Activated CD8-positive, alpha-beta memory T cell treated with anti-CD3 and anti-CD28 coated beads for 24 hours (primary cell): ENCODE measurements around the gene TRMT61A.

ENCODE experiments used
- DNase-seq: peaks from one replicate; pipeline ENCODE4 v3.0.0-alpha.2; 2020

The TRMT61A gene

DNA sequence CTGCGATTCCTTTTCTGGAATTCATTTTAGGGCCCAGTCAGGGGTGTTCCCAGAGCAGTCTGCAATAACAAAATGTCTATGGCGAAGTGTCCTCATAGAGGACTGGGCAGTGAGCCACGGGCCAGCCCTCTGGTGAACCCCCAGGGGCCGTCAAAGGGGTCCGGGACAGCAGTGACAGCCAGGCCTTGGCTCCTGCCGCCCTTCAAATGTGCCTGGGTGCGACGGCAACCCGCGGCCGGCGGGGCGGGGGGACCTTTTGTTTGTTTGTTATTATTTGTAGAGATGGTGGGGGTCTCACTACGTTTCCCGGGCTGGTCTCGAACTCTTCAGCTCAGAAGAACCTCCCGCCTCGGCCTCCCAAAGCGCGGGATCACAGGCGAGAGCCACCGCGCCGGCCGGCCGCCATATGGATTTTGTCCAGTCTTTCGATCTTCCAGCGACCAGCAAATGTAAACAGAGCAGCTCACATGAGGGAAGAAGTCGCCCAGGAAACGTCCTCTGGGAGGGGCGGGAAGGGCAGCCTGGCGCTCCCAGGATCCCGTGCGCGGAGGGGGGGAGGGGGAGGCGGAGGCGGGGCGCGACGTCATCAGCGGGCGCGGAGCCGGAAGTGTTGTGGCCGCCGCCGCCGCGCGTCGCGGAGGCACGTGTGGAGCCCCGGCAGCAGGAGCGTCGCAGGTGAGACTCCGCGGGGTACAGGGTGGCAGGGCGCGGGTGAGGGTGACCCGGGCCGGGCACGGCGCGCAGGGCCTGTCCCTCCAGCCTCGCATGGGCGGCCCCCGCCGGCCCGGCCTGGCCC is at the start of gene TRMT61A:
TRMT61A (plus strand) TSS at position 610 of the 796 bp plus-strand sequence. CDS start 783 bp downstream, outside the sequence.
- DNase-seq: peak; percentile 90

DNA sequence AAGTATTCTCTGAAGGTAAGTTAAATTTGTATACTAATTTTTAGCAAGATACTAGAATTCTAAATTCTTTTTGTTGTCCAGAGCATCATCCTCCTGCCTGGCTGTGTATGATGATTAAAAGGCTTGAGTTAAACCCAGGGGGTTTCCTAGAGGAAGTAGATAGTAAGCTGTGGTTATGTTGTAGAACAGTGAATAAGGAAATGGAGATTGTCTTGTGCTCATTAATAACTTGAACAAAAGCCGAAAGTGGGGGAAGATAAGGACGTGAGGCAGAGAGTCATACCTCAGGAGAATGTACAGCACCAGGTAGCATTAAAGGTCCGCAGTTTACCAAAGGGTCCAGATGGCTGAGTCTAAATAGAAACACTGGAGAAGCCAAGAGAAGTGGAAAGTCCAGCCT is 48.4 kb upstream of the TRMT61A start:
- DNase-seq: no peak

DNA sequence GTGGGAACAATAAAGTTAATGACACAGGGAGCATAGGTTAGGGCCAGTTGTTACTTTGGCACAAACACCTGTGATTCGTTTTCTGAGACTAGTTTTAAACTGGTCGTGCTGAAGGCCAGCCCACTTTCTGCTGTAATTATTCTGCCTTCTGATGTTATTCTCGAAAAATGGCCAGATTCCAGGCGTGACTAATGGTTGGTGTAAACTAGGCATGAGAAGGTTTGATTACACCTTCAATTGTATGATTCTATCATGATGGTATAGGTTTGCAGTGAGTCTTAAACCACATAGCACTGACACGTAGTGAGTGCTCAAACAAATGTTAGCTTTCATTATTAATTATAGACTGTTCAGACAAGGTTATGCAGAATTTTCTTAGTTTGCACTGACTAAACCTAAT is 45.4 kb upstream of the TRMT61A start:
- peak; percentile 13 for DNase-seq

- no peak for DNase-seq
Measured at GRCh38 chr14:103485504-103485903, 43.5 kb upstream of the TRMT61A start.

DNA sequence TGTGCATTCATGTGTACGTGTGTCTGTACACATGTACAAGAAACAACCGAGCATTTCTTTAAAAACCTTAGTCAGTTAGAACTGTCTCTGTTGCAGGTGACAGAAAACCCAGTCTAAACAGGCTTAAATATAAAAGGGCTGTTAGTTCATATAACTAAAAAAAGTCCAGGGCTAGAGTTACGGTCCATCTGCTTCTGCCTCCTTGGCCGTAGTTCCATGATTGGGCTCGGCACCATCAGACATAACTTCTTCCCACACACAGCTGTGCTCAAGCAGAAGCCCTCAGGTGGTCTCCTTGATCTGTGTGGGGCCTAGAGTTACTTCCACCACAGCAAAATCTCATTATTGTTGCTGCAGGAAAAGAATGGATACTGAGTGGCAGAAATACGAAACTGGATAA is 40.9 kb upstream of the TRMT61A start:
- no peak for DNase-seq

- no peak for DNase-seq
Measured at GRCh38 chr14:103488960-103489359, 40.0 kb upstream of the TRMT61A start.

DNA sequence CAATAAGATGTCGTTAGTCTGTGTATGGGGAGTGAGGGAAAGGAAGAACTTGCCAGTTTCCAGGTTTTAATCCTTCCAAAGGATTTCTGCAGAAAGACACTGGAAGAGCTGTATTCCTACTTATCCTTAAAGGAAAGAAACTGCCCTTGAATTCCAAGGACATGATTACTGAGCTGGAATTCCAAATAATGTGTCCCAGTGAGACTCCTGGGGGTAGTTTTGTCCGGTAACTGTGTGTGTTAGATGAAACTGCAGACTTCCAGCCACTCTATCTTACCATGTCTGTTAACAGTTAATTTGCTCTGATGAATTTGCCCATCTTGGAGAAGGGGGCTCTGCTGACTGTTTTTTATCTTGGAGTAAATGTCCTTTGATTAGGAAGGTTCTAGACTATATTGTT is 39.4 kb upstream of the TRMT61A start:
- DNase-seq: no peak

GRCh38 chr14:103491691-103492090 is 37.3 kb upstream of the TRMT61A start:
- no peak for DNase-seq

DNA sequence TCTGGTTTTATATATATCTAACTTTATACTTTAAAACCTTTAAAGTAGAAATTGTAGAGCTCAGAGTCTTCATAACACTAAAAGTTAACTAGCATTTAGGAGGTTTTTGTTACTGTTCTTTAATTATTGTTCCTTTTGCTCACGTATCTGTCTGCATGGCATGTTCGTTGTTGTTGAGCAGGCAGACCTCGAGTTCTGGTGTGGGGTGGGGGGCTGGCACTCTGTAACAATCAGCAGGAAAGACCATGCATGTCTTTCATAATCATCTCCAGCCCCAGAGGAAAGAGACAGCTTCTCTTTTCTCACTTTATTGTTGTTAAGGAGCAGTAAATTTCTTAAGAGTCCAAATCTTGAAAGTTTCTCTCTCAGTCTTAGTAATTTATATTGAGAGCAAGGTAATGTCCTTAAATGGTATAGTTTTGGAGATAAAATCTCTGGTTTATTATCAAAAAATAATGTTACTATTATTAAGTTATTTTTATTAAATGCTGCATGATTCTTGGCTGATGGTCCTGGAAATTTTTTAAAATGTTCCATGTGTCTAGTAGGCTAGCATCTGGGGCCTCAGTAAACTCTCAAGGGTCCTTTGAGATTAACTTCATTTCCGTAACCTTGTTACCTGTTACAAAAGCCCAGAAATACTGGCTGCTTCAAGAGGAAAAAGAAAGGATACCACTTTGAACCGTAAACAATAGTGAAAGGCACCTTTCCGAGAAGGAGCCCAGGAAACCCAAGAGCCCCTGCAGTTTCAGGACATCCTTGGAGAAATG is 36.7 kb upstream of the TRMT61A start:
- DNase-seq: no peak

GRCh38 chr14:103495854-103496253 is 33.1 kb upstream of the TRMT61A start:
- no peak for DNase-seq

DNA sequence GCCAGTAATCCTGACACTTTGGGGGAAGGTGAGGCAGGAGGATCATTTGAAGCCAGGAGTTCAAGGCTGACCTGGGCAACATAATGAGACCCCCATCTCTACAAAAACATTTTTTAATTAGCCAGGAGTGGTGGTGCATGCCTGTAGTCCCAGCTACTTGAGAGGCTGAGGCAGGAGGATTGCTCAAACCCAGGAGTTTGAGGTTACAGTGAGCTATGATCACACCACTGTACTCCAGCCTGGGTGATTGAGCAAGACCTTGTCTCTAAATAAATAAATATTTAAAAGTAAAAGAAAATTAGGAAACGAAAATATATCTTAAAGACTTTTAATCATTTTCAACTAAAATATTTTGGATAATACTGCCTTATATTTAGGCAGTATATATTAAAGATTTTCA is 32.2 kb upstream of the TRMT61A start:
- no peak for DNase-seq

GRCh38 chr14:103499709-103500108 is 29.3 kb upstream of the TRMT61A start:
- DNase-seq: no peak

- peak; percentile 87 for DNase-seq
Measured at GRCh38 chr14:103500148-103500990, 28.6 kb upstream of the TRMT61A start.

GRCh38 chr14:103501041-103501870 is 27.7 kb upstream of the TRMT61A start:
- DNase-seq: no peak

DNA sequence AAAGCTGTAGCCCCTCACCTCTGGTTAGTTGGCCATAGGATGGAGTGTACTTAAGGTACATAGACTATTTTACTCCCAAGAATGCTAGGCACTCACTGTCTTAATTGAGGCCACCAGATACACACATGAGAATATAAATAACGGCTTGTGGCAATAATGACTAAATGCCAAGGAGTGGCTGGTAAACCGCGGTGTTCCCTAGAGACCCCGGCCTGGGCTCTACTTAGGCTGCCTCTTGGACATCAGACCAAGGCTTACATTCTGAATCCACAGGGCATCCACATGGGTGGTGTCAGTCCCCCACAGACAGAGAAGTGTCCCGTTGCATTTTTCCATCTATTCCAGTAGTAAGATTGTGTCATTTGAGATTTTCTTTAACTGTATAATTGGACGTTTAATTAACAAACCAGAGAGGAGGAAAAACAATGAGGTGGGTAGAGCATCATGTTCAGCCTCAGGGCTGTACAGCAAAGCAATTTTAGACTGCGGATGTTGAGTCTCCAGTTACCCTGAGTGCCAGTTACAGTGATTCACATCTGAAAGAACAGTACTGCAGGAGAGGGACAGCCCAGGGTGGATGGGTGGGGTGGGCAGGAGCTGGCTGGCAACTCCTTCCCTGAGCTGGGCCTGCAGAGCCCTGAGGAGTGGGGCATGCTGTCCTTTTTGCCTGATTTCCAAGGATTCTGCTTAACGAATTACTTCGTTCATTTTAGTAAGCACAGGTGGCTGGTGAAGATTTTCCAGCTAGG is 26.9 kb upstream of the TRMT61A start:
- DNase-seq: no peak

DNA sequence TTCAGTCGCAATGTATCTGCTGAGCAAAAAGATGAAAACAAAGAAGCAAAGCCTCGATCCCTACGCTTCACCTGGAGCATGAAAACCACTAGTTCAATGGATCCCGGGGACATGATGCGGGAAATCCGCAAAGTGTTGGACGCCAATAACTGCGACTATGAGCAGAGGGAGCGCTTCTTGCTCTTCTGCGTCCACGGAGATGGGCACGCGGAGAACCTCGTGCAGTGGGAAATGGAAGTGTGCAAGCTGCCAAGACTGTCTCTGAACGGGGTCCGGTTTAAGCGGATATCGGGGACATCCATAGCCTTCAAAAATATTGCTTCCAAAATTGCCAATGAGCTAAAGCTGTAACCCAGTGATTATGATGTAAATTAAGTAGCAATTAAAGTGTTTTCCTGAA is 26.1 kb upstream of the TRMT61A start:
- no peak for DNase-seq

DNA sequence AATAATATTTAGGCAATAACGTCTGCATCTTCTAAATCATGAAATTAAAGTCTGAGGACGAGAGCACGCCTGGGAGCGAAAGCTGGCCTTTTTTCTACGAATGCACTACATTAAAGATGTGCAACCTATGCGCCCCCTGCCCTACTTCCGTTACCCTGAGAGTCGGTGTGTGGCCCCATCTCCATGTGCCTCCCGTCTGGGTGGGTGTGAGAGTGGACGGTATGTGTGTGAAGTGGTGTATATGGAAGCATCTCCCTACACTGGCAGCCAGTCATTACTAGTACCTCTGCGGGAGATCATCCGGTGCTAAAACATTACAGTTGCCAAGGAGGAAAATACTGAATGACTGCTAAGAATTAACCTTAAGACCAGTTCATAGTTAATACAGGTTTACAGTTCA is 25.7 kb upstream of the TRMT61A start:
- no peak for DNase-seq

DNA sequence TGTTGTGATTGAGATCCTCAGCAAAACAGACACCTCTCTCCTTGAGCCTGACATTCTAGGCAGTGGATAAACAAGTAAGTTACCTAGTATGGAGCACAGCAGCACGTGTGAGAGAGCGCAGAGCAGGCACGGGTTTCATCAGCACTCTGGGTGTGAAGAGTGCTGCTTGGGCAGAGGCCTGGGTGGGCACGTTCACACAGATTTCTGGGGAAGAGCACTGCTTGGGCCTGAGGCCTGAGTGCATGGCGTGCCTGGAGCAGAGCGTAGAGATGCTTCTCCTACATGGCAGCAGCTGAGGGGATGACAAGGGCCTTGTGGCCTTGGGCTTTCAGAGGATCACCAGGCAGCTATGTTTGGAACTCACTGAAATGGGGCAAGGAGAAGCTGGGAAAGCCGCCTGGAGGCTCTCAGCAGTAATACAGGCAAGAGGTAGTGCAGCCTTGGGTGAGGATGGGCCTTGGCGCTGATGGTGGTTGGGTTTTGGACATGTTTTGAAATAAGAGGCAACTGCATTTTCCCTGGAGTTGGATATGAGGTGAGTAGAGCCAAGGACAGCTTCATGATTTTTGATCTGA is 23.9 kb upstream of the TRMT61A start:
- DNase-seq: no peak

GRCh38 chr14:103507751-103508150 is 21.2 kb upstream of the TRMT61A start:
- no peak for DNase-seq

- DNase-seq: no peak
Measured at GRCh38 chr14:103508521-103509329, 20.3 kb upstream of the TRMT61A start.
